Stimulated activated CD4-positive, alpha-beta T cell treated with anti-CD3 and anti-CD28 coated beads, Interleukin-1b, Interleukin-23, amount 100 ng/mL, for 48 hours (primary cell): ENCODE data around the gene PSMA4.
"Not testable (repeated sequence)": the region's sequence is repeated elsewhere in the genome, so short reads cannot be mapped to it uniquely, and the experiment has no call there.

Experiments
- DNase-seq: peaks from one replicate; pipeline ENCODE4 v3.0.0-alpha.2; 2020

PSMA4 gene

DNA sequence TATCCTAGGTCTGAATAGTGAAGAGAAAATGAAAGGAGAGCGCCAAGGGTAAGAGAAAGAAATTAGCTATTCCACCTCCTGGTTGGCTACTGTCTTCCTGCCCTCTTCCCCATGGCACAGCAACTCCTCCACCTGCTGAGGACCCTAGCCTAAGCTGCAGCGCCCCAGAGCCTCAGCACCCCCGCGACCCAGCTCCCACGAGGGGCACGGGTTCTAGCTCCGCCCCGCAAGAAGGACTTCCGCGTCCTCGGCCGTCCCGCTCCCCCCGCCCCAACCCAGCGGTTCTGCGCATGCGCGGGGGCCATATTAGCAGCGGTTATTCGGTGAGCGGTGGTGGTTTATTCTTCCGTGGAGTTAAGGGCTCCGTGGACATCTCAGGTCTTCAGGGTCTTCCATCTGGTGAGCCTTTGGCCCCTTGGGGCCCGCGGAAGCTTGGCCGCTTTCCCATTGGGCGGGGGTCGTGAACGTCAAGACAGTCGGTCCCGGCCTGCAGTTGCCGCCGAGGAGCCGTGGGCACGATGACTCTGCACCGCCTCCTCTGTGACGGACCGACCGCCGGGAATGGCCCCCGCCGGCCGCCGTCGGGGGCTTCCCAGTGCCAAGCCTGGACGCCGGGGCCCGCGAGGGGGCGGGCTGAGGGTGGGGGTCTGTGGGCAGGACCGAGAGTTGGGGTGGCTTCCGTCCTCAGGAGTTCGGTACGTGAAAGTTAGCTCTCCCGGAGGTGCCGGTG, at the start of gene PSMA4:
Gene PSMA4 (plus strand): TSS at position 304 of the 730 bp plus-strand sequence. CDS start 1,484 bp downstream, outside the sequence.
- DNase-seq: peak; percentile 94

DNA sequence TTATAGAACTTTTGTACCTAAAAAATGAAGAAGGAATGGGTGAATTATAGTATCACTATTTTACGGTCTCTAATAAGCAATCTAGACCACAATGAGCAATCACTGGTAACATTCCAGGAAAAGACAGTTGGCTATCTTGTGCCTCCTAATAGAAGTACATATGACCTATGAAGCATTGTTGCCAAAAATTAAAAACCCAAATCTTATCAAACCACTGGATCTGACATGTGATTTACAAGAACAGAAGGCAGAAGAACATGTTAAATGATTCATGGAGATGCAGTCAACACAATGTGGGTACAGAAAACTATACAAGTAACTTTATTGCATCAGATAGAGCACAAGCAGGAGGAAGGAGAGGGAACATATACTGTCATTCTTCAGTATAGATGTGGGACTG, 47.4 kb upstream of the PSMA4 start:
- DNase-seq: no peak

DNA sequence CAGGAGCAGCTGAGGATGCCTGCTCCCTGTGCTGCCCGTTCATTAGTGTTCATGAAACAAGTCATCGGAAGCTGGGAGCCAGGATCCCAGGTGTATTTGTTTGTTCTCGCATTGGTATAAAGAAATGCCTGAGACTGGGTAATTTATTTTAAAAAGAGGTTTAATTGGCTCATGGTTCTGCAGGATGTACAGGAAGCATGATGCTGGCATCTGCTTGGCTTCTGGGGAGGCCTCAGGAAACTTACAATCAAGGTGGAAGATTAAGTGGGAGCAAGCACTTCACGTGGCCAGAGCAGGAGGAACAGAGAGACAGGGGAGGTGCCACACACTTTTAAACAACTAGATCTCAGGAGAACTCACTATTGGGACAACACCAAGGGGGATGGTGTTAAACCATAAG, 38.4 kb upstream of the PSMA4 start:
- no peak for DNase-seq

DNA sequence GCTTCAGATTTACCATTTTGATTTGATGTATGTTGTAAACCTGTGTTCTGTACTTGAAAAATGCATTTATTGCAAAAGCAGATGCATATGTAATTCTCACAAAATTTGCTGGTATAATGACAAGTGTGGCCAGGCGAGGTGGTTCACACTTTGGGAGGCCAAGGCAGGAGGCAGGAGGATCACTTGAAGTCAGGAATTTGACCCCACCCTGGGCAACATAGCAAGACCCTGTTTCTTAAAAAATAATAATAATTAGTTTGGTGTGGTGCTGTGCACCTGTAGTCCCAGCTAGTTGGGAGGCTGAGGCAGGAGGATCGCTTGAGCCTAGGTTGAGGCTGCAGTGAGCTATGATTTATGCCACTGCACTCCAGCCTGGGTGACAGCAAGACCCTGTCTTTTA, 37.6 kb upstream of the PSMA4 start:
- no peak for DNase-seq

DNA sequence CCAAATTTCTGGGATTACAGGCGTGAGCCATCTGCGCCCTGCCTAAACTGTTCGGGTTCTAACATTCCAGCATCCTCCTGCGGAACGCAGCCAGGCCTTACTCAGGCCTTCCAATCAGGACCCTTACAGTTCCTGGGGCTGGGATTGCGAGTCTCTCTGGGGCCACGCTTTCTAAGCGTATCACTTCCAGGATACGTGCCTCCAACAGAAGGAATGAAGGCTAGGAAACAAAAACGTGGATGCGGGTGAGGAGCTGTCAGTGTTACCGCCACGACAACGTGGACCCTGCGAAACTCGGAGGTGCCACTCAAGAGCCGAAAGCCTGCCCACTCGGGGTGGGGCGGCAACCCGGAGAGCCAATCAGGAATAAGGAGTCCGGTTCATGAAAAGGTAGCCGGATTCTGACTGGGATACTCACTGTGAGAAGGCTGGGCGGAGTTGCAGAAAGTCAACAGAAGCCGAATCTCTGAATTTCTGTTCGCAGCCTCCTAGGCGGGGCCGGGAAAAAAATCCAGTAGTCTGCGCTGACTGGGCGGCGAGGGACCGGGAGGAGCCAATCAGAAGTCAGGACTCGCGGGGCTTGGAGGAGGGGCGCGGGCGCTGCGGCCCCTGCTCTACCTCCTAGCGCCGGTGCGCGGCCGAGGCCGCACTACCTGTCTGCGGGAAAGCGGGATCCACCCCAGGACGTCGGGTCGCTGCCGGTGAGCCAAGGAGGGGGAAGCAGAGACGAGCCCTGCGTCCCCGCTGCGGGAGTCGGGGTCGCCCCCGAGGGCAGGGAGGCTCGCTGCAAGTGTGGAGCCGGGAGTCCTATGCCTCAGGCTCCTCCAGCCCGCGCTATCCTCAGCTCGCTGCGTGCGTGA, 33.0 kb upstream of the PSMA4 start, which contains the start of gene HYKK:
Gene HYKK (plus strand): TSS at position 607 of the 860 bp plus-strand sequence. CDS start 5,512 bp downstream, outside the sequence.
- DNase-seq: peak; percentile 85

DNA sequence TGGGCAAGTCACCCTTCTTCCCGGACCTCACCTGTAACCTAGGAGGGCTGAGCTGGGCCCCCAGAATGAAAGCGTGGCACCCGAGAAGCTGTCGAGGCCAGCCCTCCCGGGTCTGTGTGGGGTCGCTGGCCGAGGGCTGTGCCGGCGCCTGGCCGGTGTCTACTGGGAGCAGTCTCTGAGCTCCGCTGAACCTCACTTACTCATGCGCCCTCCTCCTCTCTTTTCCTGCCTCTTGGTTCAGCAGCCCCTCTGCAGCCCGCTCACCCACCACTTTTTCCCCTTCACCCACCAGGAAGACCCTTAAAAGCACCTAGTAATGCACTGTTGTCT, 32.4 kb upstream of the PSMA4 start:
- no peak for DNase-seq

DNA sequence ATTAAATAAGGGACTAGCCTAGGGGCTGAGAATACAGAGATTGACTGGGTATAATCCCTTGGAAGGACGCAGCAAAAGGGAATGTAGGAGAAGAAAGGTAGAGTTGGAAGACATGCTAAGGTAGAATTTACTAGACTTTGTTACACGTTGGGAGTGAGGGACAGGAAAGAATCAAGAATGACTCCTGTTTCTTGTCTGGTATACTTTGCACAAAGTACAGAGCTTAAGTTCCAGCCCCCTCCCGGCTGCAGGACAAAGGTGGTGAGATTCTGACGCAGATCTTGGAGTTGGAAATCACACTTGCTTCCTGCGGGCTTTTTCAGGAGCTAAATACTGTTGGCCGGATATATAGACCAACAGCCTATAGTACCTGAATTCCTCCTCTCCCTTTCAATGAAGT, 32.0 kb upstream of the PSMA4 start:
- no peak for DNase-seq

DNA sequence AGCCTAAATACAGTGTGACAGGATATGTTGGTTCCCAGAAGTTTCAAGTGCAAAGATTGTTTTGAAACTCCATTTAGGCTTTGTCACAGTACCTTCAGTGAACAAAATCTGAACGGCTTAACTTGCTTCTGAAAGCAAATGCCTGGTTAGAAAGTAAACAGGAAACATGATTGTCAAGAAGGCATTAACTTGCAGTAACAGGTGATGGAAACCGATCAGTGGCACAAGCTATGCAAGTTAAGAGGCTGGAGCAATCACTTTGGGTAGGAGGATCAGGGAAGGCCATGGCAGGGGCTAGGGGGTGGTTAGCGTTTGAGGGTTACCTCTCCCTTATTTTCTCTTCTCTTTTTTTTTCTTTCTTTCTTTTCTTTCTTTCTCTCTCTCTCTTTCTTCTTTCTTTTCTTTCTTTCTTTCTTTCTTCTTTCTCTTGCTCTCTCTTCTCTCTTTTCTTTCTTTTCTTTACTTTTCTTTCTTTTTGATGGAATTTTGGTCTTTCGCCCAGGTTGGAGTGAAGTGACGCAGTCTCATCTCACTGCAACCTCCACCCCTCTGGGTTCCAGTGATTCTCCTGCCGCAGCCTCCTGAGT, 30.4 kb upstream of the PSMA4 start:
- DNase-seq: no peak

DNA sequence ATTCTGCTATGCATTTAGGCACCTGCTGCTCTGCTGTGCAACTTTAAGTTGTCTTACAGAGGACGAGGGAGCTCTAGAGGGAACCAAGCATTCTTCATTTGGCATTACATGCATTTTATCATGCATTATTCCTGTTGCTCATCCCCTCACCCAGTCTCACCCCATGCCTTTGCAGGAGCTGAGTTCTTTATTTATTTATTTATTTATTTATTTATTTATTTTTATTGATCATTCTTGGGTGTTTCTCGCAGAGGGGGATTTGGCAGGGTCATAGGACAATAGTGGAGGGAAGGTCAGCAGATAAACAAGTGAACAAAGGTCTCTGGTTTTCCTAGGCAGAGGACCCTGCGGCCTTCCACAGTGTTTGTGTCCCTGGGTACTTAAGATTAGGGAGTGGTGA, 20.2 kb upstream of the PSMA4 start:
- not testable (repeated sequence) for DNase-seq

DNA sequence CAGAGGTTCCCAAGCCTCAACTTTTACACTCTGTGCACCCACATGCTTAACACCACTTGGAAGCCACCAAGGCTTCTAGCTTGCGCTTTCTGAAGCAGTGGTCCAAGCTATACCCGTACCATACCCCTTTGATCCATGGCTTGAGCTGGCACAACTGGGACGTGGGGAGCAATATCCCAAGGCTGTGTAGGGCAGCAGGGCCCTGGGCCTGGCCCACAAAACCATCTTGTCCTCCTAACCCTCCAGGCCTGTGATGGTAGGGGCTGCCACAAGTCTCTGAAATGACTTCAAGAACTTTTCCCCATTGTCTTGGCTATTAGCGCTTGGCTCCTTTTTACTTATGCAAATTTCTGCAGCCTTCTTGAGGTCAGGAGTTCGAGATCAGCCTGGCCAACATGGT, 16.0 kb upstream of the PSMA4 start:
- no peak for DNase-seq

DNA sequence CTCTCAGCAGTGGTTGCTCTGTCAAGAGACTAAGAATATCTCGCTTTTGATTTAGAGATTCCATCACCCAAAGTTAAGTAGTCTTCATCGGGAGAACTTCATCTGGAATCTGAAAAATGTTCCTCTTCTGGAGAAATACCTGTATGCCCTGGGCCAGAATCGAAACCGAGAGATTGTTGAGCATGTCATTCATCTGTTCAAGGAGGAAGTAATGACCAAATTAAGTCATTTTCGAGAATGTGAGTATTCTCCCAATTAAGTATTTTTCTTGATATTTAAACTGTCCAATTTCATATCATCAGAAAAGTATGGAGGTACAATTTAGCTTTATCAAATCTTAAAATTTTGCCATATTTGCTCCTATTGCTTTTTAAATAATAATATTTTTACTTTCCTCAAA, 12.9 kb upstream of the PSMA4 start:
- DNase-seq: no peak

DNA sequence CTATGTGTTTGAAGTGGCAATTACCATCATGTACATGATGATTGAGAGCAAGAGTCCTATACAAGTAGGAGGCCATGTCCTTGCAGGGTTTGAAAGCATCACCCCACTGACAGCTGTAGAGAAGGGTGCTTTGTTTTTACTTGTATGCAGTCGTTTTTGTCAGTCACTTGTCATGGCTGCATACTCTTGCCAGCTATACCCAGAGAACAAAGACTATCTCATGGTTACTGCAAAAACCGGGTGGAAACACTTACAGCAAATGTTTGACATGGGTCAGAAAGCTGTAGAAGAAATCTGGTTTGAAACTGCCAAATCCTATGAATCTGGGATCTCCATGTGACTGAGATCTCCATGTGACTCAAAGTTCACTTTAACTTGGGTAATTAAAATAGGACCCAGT, 6.9 kb upstream of the PSMA4 start:
- no peak for DNase-seq

DNA sequence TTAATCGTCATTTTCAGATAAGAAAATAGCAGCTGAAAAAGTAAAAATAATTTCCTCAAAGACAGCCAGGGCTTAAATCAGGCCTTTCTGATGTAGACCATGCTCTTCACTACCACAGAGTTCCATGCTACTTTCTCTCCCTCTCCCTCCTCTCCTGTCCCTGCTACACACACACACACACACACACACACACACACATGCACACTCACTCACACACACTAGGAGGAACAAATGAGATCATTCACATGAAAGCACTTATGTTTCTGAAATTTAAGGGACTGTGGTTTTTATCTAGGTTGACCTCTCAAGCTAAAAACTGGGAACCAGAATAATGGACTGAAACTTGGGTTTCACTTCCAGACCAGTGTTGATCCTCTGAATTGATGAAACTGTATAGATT, 4.1 kb upstream of the PSMA4 start:
- no peak for DNase-seq

DNA sequence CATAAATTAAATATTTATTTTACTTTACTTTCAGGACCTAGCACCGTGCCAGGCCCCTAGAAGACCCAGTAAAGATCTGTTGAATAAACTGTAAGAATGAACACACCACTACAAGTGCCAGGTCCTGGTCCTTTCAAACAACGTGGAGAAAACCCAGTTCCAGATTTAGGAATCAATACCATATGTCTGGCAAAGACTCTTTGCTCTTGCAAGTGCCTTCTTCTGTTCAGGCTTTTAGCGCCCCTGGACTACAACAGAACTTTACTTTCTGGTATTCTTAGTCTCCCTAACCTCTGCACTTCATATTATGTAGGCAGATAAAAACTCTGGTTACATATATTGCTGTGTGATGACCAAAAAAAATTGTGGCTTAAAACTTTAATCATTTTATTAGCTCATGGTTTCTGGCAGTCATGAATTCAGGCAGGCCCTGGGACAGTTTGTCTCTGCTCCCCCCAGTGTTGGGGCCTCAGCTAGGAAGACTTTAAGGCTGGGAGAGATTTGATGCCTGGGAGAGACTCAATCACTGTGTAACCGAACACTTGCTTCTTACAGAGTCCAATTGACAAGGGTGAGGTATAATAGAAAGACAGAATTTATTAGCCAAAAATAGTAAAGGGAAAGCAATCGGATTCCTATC, 2.9 kb upstream of the PSMA4 start:
- DNase-seq: no peak

DNA sequence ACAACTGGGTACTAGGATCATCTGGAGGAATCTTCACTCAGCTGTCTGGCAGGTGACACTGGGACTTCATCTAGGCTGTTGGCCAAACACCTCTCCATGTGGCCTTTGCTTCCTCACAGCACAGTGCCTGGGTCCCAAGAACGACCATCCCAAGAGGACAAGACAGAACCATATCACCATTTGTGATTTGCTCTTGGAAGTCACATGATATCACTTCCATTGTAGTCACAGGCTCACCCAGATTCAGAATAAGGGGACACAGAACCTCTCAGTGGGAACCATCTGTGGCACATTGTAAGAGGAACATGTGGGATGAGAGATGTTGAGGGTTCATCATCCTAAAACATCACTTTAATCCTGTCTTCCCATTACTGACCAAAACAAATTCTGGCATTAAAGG, 1.9 kb upstream of the PSMA4 start:
- no peak for DNase-seq

DNA sequence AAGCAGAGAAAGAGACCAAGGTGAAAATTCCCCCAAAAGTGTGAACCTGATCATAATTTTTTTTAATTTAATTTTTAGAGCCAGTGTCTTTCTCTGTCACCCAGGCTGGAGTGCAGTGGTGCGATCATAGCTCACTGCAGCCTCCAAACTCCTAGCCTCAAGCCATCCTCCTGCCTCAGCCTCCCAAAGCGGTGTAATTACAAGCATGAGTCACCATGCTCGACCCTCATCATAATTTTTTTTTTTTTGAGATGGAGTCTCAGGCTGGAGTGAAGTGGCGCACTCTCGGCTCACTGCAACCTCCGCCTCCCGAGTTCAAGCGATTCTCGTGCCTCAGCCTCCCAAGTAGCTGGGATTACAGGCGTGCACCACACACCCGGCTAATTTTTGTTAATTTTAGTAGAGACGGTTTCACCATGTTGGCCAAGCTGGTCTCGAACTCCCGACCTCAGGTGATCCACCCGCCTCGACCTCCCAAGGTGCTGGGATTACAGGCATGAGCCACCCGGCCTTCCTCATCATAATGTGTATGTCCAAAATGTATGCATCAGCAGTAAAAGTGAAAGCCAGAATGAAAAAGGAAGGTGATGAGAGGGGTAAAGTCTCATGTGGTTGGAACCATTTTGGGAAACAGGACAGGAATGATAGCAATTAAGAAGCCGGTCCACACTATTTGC, 642 bp upstream of the PSMA4 start:
- not testable (repeated sequence) for DNase-seq

DNA sequence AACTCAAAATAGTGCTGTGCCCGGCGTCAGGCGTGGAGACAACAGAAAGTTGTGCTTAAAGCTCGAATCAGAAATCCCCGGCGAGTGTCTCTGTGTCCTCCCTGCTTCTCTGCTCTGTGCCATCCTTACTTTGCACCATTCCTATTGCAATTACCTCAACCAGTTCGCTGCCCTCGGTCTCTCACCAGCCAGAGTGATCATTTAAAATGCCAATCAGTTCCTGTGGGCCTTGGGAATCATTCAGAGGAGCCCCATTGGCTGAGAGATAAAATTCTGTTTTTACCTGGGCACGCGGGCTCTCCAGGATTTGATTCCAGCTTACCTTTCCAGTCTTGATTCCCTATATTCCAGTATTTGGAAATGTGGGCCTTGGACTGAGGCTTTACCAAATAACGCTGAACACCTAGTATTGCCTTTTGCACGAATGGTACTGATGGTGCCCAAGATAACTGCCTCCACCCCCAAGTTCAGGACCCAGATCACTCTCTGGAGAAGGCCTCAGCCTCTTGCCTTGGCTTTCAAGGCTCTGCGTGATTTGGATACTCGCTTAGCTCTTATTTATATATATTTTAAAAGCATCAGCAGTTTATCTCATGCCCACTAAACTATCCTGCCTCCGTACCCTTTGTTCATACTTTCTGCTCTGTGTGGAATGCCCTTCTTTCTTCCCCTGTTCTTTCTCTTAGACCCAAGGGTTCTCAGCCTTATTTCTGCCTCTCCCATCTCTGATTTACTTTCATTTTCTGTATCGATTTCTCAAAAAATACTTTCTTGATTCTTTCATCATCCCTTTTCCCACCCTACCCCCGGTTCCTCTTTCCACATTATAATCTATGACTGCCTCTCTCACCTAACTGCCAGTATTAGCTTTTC, 863 bp downstream of the PSMA4 start:
- peak; percentile 19 for DNase-seq

DNA sequence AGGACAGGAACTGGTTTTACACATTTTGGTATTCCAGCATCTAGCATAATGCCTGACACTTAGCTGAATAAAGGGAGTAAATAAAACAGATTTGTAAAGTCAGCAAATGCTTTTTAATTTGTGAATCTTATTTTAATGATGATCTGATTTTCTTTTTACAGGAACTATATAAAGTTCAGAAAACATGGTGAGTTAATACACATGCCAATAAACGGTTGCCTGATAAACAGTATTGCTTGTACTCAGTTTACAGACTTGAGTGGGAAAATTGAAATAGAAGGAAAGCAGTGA, 1.4 kb downstream of the PSMA4 start:
- no peak for DNase-seq

DNA sequence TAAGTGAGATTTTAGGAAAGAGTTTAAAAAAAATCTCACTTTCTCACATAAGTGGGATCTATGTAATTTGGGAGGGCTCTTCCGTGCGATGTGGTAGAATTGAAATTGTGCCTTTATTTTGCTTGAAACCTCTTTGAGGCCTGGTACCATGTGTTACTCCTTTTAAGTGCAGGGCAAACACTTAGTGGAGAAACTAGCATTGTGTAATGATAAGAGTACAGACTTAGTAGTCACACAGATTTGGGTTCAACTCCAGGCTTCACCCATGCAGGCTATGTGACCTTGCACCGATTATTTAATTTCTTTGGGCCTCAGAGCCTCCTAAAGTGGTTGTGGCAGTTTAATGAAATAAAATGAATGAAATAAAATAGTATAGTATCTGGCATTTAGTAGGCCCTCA, 2.4 kb downstream of the PSMA4 start:
- no peak for DNase-seq

DNA sequence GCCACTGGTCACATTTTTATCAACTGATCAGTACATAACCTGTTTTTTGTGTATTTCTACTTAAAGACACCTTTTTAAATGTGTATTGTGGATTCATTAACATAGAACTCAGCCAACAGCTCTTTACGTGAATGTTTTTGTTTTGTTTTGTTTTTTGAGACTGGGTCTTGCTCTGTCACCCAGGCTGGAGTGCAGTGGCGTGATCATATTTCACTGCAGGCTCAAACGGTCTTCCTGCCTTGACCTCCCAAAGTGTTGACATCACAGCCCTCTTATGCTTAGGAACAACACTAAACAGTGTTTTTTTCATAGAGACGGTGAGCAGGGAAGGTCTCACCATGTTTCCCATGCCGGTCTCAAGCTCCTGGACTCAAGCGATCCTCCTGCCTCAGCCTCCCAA, 9.9 kb downstream of the PSMA4 start:
- DNase-seq: no peak

DNA sequence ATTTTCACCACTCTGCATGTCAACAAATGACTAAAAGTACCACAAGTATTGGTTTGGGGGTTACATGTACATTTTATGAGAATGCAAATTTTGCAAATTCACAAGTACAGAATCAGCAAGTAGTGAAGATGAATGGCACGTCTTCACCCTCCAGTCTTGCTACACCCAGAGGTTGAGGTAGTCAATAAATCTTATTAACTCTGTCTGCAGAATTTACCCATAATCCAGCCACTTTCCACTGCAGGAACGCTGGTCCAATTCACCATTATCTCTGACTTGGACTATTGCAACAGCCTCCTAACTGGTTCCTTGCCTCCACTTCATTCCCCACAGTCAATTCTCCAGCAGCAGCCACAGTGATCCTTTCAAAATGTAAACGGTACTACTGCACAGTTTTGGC, 10.6 kb downstream of the PSMA4 start:
- DNase-seq: no peak

DNA sequence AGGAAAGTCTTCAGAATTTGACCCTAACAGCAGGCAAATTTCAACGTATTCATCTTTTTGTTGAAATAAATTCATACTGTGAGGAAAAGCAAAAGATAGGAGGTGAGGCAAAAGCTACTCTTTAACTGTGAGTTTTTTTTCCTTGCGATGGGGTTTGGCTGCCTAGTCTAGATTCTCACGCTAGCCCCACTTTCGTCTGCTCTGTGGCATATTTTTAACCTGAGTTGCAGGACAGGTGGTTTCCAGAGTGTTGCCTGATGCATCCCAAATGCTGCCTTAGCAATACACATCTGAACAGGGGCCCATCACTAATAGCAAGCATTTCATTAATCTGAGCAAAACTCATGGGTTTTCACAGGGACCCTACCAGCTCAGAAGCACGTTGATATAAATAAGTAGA, 11.7 kb downstream of the PSMA4 start:
- no peak for DNase-seq
